K562 (cell line): ENCODE results near the gene REEP2. TPM values are rescaled to one million over a fixed set of nuclear protein-coding genes. Genes with fewer than 3 reads are reported as not detected.

Experiments
- BRCA1 ChIP-seq, 2 experiments: fragments of 450-650 bp in 1 of 2; sonication (generic) in 1 of 2; formaldehyde crosslinking in 1 of 2; IDR thresholded peaks; 2 replicates each; pipeline versions ENCODE4 v1.5.0 to v1.6.1; 2017 to 2020; ENCODE audit warnings: mild to moderate bottlenecking in 1 of 2, missing genetic modification reagents in 1 of 2
- C11orf30 ChIP-seq: fragments of 450-650 bp; IDR thresholded peaks from 2 replicates; pipeline ENCODE4 v1.6.1; 2016; ENCODE audit warnings: low read depth, mild to moderate bottlenecking
- CBX5 ChIP-seq: IDR thresholded peaks from 2 replicates; pipeline ENCODE4 v1.6.1; 2014; ENCODE audit warnings: low read depth, borderline replicate concordance
- CCNT2 ChIP-seq: IDR thresholded peaks from 2 replicates; pipeline ENCODE4 v1.6.1; 2011; ENCODE audit warnings: borderline replicate concordance, low read depth, mild to moderate bottlenecking, moderate library complexity, mixed read lengths, low read length; ENCODE audit not compliant: insufficient read length; ENCODE audit errors: extremely low read depth
- COPS2 ChIP-seq: fragments of 450-650 bp; conservative IDR thresholded peaks from 2 replicates; pipeline ENCODE4 v1.6.1; 2016; ENCODE audit warnings: mild to moderate bottlenecking, moderate library complexity
- CREB5 ChIP-seq: fragments of 250-450 bp; sonication (Bioruptor Pico); IDR thresholded peaks from 2 replicates; pipeline ENCODE4 v1.5.0; 2020; ENCODE audit warnings: mild to moderate bottlenecking
- E2F6 ChIP-seq, 2 experiments: IDR thresholded peaks; 2 replicates each; pipeline ENCODE4 v1.6.1; 2011; ENCODE audit warnings: borderline replicate concordance in 1 of 2, control low read depth in 1 of 2, low read depth in 1 of 2, low read length in 1 of 2, mild to moderate bottlenecking in 1 of 2, mixed read lengths in 1 of 2, moderate library complexity in 1 of 2; ENCODE audit not compliant: insufficient read depth in 1 of 2, insufficient read length in 1 of 2, poor library complexity in 1 of 2, severe bottlenecking in 1 of 2; ENCODE audit errors: extremely low read depth in 1 of 2
- ESRRA ChIP-seq: fragments of 450-650 bp; IDR thresholded peaks from 2 replicates; pipeline ENCODE4 v1.6.1; 2014; ENCODE audit warnings: low read depth, mild to moderate bottlenecking, moderate library complexity, borderline replicate concordance
- FOS ChIP-seq: IDR thresholded peaks from 3 replicates; pipeline ENCODE4 v1.6.1; 2011; ENCODE audit not compliant: insufficient read length; ENCODE audit errors: extremely low read depth
- HDAC2 ChIP-seq: fragments of 450-650 bp; IDR thresholded peaks from 2 replicates; pipeline ENCODE4 v1.6.1; 2016; ENCODE audit warnings: mild to moderate bottlenecking
- MCM7 ChIP-seq, 2 experiments: fragments of 450-650 bp; IDR thresholded peaks; 2 replicates each; pipeline ENCODE4 v1.6.1; 2016 to 2018
- NKRF ChIP-seq: fragments of 450-650 bp; IDR thresholded peaks from 2 replicates; pipeline ENCODE4 v1.6.1; 2016; ENCODE audit warnings: borderline replicate concordance
- NR1H2 ChIP-seq: sonication (generic); formaldehyde crosslinking; IDR thresholded peaks from 2 replicates; pipeline ENCODE4 v1.4.0; 2020; ENCODE audit warnings: mild to moderate bottlenecking, missing genetic modification reagents
- PHF20 ChIP-seq: fragments of 450-650 bp; IDR thresholded peaks from 2 replicates; pipeline ENCODE4 v1.6.1; 2018; ENCODE audit not compliant: partially characterized antibody
- POU5F1 ChIP-seq: fragments of 150-350 bp; IDR thresholded peaks from 2 replicates; pipeline ENCODE4 v1.6.1; 2014; ENCODE audit warnings: borderline replicate concordance, low read length, low read depth, mild to moderate bottlenecking; ENCODE audit not compliant: partially characterized antibody
- RBFOX2 ChIP-seq: fragments of 200-400 bp; formaldehyde crosslinking; IDR thresholded peaks from 2 replicates; pipeline ENCODE4 v1.6.1; 2017; ENCODE audit warnings: low read depth, mild to moderate bottlenecking, low read length, moderate library complexity
- SP2 ChIP-seq: IDR thresholded peaks from 2 replicates; pipeline ENCODE4 v1.6.1; 2011; ENCODE audit warnings: mild to moderate bottlenecking, low read depth, low read length, moderate library complexity; ENCODE audit not compliant: poor library complexity, severe bottlenecking; ENCODE audit errors: extremely low read depth
- polyA plus RNA-seq, 8 experiments: library from polyadenylated mRNA; depleted of rRNA in 4 of 8; stranded (reverse) in 5 of 8; unstranded in 3 of 8; fragments of >200 nt; fragmentation: Nextera tagmentation in 2 of 8; fragmentation: Illumina TruSeq in 1 of 8; extraction: Ambion mirVana in 2 of 8; extraction: Trizol in 1 of 8; gene quantifications; 2 replicates each; pipeline versions ENCODE4 v1.2.1 to v1.2.3, GENCODE V29; 2011 to 2014; ENCODE audit warnings: inconsistent platforms in 1 of 8, missing spikeins in 1 of 8
- total RNA-seq, 7 experiments: library from RNA; depleted of rRNA in 6 of 7; stranded (reverse); fragments of >200 nt in 6 of 7; fragmentation: Illumina TruSeq in 2 of 7; extraction: Trizol in 2 of 7; gene quantifications; 2 replicates each; pipeline versions ENCODE4 v1.2.1 to v1.2.3, GENCODE V29; 2011 to 2021; ENCODE audit warnings: low replicate concordance in 1 of 7
- TF ChIP-seq, protein P1 (sequence below): sonication (generic); formaldehyde crosslinking; IDR thresholded peaks from 2 replicates; pipeline ENCODE4 v1.8.0; 2022; ENCODE audit warnings: mild to moderate bottlenecking, missing genetic modification reagents
- TF ChIP-seq, protein P2 (sequence below): fragments of 250-450 bp; sonication (Bioruptor Pico); IDR thresholded peaks from 2 replicates; pipeline ENCODE4 v1.8.0; 2022; ENCODE audit warnings: inconsistent platforms, mild to moderate bottlenecking, moderate library complexity, borderline replicate concordance
- TF ChIP-seq, protein P3 (sequence below): sonication (generic); formaldehyde crosslinking; IDR thresholded peaks from 2 replicates; pipeline ENCODE4 v1.8.0; 2023; ENCODE audit warnings: mild to moderate bottlenecking, missing genetic modification reagents

REEP2 gene
- total and polyA plus RNA-seq, 9 of the 15 experiments (the other 6 are each of a cell fraction or from before 2014, with no cell fraction given), result 0.03 to 1.1 (median 0.12) TPM; not detected in 1

GRCh38 chr5:138464008-138464387 is 25.1 kb downstream of the REEP2 start (continued):
- peak; percentile 96 for TF ChIP-seq CCNT2
- no peak for TF ChIP-seq NR1H2 (CRISPR knock-in tag)
- no peak for TF ChIP-seq POU5F1
- no peak; the same call in 1 of the 2 replicates for TF ChIP-seq ESRRA
- no peak for TF ChIP-seq PHF20
- no peak for TF ChIP-seq MCM7 (IDR thresholded peaks at IDR 0.05)
- no peak for TF ChIP-seq CREB5 (CRISPR knock-in tag)
- TF ChIP-seq HDAC2, result no peak
- TF ChIP-seq, protein P1, sequence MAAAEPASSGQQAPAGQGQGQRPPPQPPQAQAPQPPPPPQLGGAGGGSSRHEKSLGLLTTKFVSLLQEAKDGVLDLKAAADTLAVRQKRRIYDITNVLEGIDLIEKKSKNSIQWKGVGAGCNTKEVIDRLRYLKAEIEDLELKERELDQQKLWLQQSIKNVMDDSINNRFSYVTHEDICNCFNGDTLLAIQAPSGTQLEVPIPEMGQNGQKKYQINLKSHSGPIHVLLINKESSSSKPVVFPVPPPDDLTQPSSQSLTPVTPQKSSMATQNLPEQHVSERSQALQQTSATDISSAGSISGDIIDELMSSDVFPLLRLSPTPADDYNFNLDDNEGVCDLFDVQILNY, result 0 out of 2 replicates have a peak, but pooled peaks have one; percentile 30
- TF ChIP-seq E2F6 (IDR thresholded peaks at IDR 0.05; ENCODE audit: borderline replicate concordance in 1 of 2, extremely low read depth in 1 of 2, insufficient read depth in 1 of 2, insufficient read length in 1 of 2, low read depth in 1 of 2, low read length in 1 of 2, poor library complexity in 1 of 2, severe bottlenecking in 1 of 2), result peak; percentile 73 to 94
- TF ChIP-seq, protein P2, sequence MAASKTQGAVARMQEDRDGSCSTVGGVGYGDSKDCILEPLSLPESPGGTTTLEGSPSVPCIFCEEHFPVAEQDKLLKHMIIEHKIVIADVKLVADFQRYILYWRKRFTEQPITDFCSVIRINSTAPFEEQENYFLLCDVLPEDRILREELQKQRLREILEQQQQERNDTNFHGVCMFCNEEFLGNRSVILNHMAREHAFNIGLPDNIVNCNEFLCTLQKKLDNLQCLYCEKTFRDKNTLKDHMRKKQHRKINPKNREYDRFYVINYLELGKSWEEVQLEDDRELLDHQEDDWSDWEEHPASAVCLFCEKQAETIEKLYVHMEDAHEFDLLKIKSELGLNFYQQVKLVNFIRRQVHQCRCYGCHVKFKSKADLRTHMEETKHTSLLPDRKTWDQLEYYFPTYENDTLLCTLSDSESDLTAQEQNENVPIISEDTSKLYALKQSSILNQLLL (CRISPR knock-in tag), result no peak
- TF ChIP-seq CBX5, result no peak
- no peak for TF ChIP-seq NKRF
- no peak for TF ChIP-seq COPS2
- TF ChIP-seq C11orf30, result no peak
- peak; percentile 84 for TF ChIP-seq RBFOX2
- TF ChIP-seq FOS, result no peak
- no peak for TF ChIP-seq BRCA1 (IDR thresholded peaks at IDR 0.05)
- TF ChIP-seq BRCA1 (CRISPR knock-in tag; IDR thresholded peaks at IDR 0.05), result no peak
- TF ChIP-seq, protein P3, sequence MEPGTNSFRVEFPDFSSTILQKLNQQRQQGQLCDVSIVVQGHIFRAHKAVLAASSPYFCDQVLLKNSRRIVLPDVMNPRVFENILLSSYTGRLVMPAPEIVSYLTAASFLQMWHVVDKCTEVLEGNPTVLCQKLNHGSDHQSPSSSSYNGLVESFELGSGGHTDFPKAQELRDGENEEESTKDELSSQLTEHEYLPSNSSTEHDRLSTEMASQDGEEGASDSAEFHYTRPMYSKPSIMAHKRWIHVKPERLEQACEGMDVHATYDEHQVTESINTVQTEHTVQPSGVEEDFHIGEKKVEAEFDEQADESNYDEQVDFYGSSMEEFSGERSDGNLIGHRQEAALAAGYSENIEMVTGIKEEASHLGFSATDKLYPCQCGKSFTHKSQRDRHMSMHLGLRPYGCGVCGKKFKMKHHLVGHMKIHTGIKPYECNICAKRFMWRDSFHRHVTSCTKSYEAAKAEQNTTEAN, result peak; percentile 85; the same call in 1 of the 2 replicates
- TF ChIP-seq SP2, result no peak
